Spleen (tissue), 7 donors: ENCODE data around the gene DHX35.

Source experiments
- CTCF ChIP-seq, 11 experiments: fragments of 200-600 bp in 7 of 11; fragments of 450-650 bp in 4 of 11; sonication (generic) in 4 of 11; IDR thresholded peaks in 8 of 11; conservative IDR thresholded peaks in 3 of 11; 1 replicate in 7 of 11; 2 replicates in 4 of 11; pipeline versions ENCODE4 v1.4.0 to v1.8.0; 2016 to 2021; ENCODE audit warnings: antibody characterized with exemption in 11 of 11, inconsistent platforms in 4 of 11, mild to moderate bottlenecking in 1 of 11
- POLR2A ChIP-seq, 3 donors: fragments of 450-650 bp; IDR thresholded peaks; one replicate each; pipeline ENCODE4 v1.5.1; 2017; ENCODE audit warnings: antibody characterized with exemption in 3 of 3, mild to moderate bottlenecking in 1 of 3
- POLR2AphosphoS5 ChIP-seq, 3 donors: sonication (generic); formaldehyde crosslinking; IDR thresholded peaks; one replicate each; pipeline ENCODE4 v1.5.1; 2017; ENCODE audit warnings: antibody characterized with exemption in 3 of 3
- donor health status: DM: no; HTN: no; CAD: no; lungs with moderate emphysema.
- donor health status: DM: no; HTN: no; CAD: no.
- donor health status: DM: no; HTN: no; CAD: no.

GRCh38 chr20:39032997-39033396, 70.9 kb downstream of the DHX35 start:
- no peak for TF ChIP-seq POLR2AphosphoS5 (IDR thresholded peaks at IDR 0.05)
- TF ChIP-seq CTCF (IDR thresholded peaks at IDR 0.05 in 8 of 11, conservative IDR thresholded peaks at IDR 0.05 in 3 of 11): no peak
- TF ChIP-seq POLR2A (IDR thresholded peaks at IDR 0.05): no peak
